NT2/D1 (cell line): ENCODE measurements around the gene SMR3B.

Experiments
- YY1 ChIP-seq: IDR thresholded peaks from 2 replicates; pipeline ENCODE4 v1.6.1; 2011; ENCODE audit not compliant: insufficient read length, insufficient read depth
- ZNF274 ChIP-seq: IDR thresholded peaks from 2 replicates; pipeline ENCODE4 v1.6.1; 2011; ENCODE audit warnings: mild to moderate bottlenecking, low read depth, low read length

DNA sequence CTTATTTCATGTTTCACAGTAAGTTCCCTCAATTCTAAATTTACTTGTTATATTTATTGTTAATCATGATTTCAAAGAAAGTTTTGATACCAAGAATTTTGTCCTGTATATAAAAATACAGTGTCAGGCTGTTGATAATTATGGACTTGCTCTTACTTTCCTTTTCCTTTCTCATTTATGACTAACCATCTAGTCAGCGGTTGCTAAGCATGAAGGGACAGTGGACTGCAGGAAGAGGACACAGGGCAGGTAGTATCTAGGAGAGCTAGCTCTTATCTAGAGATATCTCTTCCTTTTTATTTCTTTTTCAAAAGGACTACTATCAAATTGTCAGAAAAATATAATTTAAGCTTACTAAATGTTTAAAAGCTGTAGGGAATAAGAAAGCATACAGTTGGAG is 16.4 kb downstream of the SMR3B start:
- TF ChIP-seq ZNF274 (no peak), YY1 (no peak)
